Stimulated activated CD4-positive, alpha-beta T cell treated with anti-CD3 and anti-CD28 coated beads, TNF-alpha, amount 100 ng/mL, for 1 hour (primary cell): ENCODE data around the gene NME1.

ENCODE experiments used
- DNase-seq, 3 donors: peaks; one replicate each; pipeline ENCODE4 v3.0.0-alpha.2; 2020; ENCODE audit warnings: low read depth in 3 of 3, low spot score in 1 of 3

Gene NME1

GRCh38 chr17:51188271-51188833, 35.0 kb downstream of the NME1 start:
- DNase-seq, result no peak

- no peak for DNase-seq
Observed at GRCh38 chr17:51189162-51189561, 35.8 kb downstream of the NME1 start.

- DNase-seq, result no peak
Observed at GRCh38 chr17:51189628-51190027, 36.3 kb downstream of the NME1 start.

GRCh38 chr17:51191895-51192294, 38.5 kb downstream of the NME1 start:
- no peak for DNase-seq

GRCh38 chr17:51197754-51198153, 44.4 kb downstream of the NME1 start:
- no peak for DNase-seq

GRCh38 chr17:51200295-51200694, 46.9 kb downstream of the NME1 start:
- DNase-seq, result no peak

- no peak for DNase-seq
Observed at GRCh38 chr17:51200846-51201245, 47.5 kb downstream of the NME1 start.

- DNase-seq, result no peak
Observed at GRCh38 chr17:51203838-51204237, 50.5 kb downstream of the NME1 start.
